Endothelial cell of hepatic sinusoid (primary cell): ENCODE measurements around the gene CASP3.

Source experiments
- in situ Hi-C: cut with HindIII; loops from 2 replicates; pipeline ENCODE4 v1.10.0; 2017; ENCODE audit warnings: low sequenced_read_pairs

Gene CASP3

GRCh38 chr4:184649026-184649970 is at the start of gene CASP3, which contains the start of gene PRIMPOL:
TSS of gene CASP3 (minus strand) at chr4:184649447. CDS start at chr4:184638453, 10,994 bp downstream.
TSS of gene PRIMPOL (plus strand) at chr4:184649738. CDS start at chr4:184657141, 7,403 bp downstream.
- in situ Hi-C loops, result loop anchor here (5.0 kb wide), 1 partner anchor 62 kb away; no protein-coding TSS in a partner anchor

DNA sequence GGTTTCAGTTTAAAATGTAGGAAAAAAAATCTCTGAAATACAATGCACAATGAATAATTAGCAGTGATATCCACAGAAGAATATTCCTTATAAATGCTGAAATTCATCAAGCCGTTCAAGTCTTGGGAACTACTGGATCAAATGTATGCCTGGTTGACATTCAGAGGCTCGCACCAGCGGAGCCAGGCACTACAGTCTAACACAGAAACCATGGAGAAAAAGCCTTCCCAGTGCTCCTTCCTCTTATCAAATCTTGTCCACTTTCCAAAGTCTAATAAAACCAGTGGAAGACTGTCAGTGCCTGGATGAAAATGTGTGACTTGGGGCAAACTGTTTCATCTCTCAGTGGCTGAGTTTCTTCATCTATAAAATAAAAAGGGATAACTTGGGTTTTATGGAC is 48.7 kb upstream of the CASP3 start:
- in situ Hi-C loops, result no loop called here

DNA sequence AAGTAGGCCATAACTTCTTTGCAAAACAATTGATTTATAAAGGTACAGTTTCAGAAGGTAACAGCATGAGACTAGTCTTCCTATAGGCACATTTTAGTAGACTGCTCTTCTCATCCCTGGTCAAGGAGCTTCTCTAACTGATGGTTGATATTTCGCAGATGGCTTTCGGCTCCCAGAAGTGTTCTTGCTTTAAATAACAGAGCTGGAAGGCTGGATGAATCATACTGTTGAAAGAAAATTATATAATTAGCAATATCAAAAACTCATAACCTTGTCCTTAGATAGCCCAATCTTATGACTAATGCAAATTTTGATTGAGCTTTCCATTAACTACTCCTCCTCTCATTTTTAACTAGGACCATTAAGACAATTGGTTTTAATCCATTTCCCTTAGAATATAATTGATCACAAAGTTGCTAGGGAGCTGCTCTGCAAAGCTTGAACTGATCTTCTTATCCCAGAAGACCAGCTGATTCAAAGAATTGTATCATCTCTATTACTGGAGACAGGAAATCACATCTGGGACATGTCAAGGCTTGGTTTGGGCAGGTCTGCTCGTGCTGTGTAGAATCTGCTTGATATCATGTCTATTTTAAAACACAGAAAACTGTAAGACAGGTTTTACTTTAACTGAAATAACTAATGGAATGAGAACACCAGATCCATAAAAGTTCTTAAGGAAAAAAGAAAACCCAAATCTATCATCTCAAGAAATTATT is 46.1 kb upstream of the CASP3 start:
- in situ Hi-C loops, result no loop called here

- in situ Hi-C loops, result no loop called here
Measured at GRCh38 chr4:184694412-184694956, 45.2 kb upstream of the CASP3 start.

GRCh38 chr4:184693056-184693455 is 43.8 kb upstream of the CASP3 start:
- in situ Hi-C loops, result no loop called here

DNA sequence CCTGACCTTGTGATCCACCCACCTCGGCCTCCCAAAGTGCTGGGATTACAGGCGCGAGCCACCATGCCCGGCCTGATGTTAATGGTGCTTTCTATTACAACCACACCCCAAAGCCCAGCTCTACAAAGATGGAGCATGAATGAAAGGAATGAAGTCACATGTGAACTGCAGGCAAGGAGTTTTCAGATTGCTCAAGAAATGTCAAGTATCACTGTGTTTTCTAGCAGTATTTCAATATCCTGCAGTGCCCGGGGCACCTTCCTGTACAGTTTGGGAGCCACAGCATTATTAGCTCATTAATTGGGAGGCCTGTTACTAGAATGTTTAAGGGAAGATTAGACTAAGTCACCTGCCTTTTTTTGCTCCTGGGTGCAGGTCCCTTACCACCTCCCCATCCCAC is 40.4 kb upstream of the CASP3 start:
- in situ Hi-C loops, result loop anchor here (5.0 kb wide), 1 partner anchor 62 kb away; no protein-coding TSS in a partner anchor

- in situ Hi-C loops, result loop anchor here (5.0 kb wide), 1 partner anchor 61 kb away; no protein-coding TSS in a partner anchor
Measured at GRCh38 chr4:184688447-184688846, 39.2 kb upstream of the CASP3 start.

- in situ Hi-C loops, result loop anchor here (5.0 kb wide), 1 partner anchor 61 kb away; no protein-coding TSS in a partner anchor
Measured at GRCh38 chr4:184688005-184688404, 38.8 kb upstream of the CASP3 start.

DNA sequence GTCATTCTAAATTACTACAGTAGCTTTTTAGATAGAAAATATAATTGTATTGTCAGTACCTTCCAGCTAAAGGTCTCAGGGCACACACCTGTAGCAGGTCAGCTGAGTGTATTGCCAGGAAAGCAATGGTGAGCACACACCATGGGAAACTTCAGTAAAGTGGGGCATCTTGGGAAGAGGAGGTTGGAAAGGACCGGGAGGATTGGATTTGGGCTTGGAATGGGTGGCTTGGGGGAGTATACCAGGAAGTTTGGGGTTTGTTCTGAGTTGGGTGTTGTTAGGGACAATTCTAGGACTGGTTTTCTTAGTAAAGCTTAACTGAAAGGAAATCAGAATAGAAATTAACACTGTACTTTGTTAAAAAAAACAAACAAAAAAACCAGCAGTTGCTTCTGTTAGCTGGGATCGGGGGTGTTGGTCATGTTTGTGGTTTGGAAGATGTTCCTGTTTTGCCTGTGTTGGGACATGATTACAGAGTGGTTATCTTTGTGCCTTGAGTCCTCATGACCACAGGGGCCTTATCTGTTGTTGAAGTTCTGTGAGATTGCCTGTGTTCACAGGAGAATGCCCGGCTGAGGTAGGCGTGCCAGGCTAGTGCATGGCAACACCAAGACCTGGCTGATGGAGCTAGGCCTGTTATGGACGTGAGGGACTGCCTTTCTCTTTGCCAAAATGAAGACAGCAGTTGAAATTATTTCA is 35.4 kb upstream of the CASP3 start:
- in situ Hi-C loops, result loop anchor here (5.0 kb wide), 1 partner anchor 57 kb away; no protein-coding TSS in a partner anchor

GRCh38 chr4:184681916-184682315 is 32.7 kb upstream of the CASP3 start:
- in situ Hi-C loops, result no loop called here

DNA sequence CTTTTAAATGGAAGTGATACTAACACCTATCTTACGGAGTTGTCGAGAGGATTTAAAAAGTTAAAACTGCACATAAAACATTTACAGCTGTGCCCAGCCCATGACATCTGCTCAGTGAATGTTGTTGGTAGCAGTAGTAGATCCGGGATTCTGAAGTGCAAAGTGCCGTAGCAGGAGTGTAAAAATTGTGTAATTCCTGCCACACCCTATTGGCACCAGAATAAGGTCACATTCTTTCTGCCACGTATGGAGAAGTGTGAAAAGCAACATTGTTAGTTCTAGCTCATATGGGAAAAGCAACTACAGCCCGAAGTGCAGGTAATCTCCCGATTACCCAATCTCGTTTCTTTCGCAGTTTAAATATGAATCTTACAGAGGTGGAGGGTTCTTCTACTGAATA is 31.5 kb upstream of the CASP3 start:
- in situ Hi-C loops, result no loop called here

DNA sequence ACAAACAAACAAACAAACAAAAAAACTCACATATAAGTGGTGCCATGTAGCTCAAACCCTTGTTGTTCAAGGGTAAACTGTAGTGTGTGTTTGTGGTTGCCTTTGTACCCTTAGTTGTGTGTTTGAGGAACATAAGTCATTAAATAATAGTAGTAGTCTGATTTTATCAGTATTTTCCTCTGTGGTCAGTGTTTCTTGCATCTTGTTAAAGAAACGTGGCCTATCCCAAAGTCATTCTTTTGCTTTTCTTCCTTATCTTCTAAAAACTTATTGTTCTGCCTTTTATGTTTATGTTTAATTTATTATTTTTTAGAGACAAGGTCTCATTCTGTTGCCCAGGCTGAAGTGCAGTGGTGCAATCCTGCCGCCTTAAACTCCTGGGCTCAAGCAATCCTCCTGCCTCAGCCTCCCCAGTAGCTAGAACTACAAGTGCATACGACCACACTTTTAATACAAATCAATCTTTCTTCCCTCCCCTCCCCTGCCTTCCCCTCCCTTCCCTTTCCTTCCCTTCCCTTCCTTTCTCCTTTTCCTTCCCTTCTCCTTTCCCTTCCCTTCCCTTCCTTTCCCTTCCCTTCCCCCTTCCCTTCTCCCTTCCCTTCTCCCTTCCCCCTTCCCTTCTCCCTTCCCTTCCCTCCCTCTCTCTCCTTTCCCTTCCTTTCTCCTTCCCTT is 26.7 kb upstream of the CASP3 start:
- in situ Hi-C loops, result no loop called here

GRCh38 chr4:184675018-184675417 is 25.8 kb upstream of the CASP3 start:
- in situ Hi-C loops, result no loop called here

DNA sequence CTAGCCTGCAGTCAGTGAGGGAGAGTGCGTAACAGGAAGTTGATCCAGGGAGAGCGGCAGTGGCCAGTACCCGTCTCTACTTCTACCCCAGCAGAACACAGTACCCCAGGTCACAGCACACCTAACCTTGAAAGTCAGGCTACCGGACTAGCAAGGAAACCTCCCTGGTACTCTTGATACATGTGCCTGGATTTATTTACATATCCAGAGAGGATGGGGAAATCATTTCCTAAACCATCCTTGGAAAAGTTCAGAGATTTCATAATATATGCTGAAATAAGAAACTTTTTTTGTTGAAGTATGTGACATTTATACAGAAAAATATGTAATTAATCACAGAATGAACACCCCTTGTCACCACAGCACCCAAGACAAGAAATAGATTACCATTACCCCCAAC is 24.8 kb upstream of the CASP3 start:
- in situ Hi-C loops, result no loop called here

GRCh38 chr4:184672741-184673140 is 23.5 kb upstream of the CASP3 start:
- in situ Hi-C loops, result no loop called here

- in situ Hi-C loops, result no loop called here
Measured at GRCh38 chr4:184671101-184671500, 21.9 kb upstream of the CASP3 start.

DNA sequence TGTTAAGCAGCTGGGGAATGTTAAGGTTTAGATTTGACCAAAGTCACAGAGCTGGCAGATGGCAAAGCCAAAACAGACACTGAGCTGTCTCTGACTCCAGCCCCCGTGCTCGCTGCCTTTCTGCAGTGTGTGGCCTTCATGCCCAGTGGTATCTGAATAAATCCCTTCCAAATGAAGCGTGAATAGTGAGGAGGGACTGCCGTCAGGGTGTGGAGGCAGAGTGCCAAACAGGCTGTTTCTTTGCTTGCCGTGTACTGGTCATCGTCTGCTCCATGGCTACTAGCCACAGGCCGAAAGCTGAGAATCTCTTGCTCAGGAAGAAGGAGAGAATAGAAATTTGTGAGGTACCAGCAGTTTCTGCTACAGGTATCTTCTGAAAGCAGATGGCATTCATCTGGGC is 20.0 kb upstream of the CASP3 start:
- in situ Hi-C loops, result no loop called here

DNA sequence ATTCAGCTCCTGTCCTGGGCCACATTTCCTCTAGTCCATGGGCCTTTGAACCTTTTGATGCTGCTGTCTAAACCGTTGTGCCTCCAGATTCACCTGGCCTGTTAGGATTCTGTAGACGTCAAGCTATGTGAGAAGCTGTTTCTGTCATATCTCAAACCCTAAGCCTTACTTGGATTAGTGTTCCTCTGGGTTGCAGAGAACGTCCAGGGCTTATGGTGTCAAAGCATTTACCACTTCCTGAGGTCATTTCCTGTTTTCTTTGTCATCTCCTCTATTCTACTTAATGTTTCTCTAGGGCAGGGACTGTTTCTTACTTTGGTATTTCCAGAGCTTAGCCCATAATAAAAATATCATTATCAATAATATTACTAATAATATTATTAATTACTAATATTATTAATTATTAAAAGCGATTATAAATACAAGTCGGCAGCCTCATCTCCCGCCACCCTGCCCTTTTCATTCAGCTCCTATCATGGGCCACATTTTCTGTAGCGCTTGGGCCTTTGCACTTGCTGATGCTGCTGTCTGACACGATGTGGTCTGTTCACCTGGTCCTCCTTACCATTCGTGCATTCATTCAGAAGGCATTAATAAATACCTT is 19.4 kb upstream of the CASP3 start:
- in situ Hi-C loops, result no loop called here

GRCh38 chr4:184668096-184668495 is 18.8 kb upstream of the CASP3 start:
- in situ Hi-C loops, result no loop called here

DNA sequence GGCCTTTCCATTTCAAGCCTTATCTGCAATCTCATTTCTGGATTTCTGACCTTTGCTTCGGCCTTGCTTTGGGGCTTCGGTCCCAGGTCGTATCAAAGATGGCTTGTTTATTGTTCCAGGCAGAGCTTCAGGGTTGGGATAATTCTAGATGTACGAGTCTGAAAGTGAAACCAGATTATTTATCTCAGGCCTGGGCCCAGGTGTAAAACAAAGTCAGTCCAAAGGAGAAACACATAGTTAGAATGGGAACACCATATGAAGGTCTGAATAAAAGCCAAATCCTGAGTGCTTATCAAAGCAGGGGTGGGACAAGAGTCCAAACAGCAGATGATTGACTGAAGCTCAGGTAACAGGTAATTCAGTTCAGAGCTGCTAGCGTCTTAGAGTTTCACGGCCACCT is 17.4 kb upstream of the CASP3 start:
- in situ Hi-C loops, result no loop called here
